OCI-LY3 (cell line): Measurements from ENCODE around the gene WNT5A.

Source experiments
- EZH2phosphoT487 ChIP-seq: fragments of 200-600 bp; shearing (Covaris generic); IDR thresholded peaks from 2 replicates; pipeline ENCODE4 v1.6.1; 2018; ENCODE audit warnings: antibody characterized with exemption, mixed run types, low read depth
- TF ChIP-seq, protein P1 (sequence below): fragments of 200-600, 300-600 bp; sonication (generic); IDR thresholded peaks from 2 replicates; pipeline ENCODE4 v1.5.1; 2014; ENCODE audit warnings: antibody characterized with exemption, low read length, low read depth

DNA sequence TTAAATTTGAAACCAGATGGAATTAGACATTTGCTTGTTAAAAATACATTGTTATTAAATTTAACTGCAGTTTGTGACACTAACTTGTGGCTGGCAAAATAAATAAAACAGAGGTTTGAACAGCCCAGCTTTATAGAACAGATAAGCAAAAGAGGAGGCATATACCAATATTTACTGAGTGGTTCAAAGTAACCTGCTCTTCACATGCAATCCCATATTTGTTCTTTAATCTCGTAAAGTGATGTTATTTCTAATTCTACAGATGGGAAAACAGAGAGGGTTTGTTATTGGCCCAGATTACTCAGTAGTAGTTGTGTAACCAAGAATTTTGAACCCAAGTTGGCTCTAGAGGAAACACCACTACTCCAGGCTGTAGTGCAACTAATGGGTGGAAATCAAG, 37.6 kb downstream of the WNT5A start:
- TF ChIP-seq, protein P1, sequence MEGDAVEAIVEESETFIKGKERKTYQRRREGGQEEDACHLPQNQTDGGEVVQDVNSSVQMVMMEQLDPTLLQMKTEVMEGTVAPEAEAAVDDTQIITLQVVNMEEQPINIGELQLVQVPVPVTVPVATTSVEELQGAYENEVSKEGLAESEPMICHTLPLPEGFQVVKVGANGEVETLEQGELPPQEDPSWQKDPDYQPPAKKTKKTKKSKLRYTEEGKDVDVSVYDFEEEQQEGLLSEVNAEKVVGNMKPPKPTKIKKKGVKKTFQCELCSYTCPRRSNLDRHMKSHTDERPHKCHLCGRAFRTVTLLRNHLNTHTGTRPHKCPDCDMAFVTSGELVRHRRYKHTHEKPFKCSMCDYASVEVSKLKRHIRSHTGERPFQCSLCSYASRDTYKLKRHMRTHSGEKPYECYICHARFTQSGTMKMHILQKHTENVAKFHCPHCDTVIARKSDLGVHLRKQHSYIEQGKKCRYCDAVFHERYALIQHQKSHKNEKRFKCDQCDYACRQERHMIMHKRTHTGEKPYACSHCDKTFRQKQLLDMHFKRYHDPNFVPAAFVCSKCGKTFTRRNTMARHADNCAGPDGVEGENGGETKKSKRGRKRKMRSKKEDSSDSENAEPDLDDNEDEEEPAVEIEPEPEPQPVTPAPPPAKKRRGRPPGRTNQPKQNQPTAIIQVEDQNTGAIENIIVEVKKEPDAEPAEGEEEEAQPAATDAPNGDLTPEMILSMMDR, result no peak
- TF ChIP-seq EZH2phosphoT487, result no peak
